GM19035 (cell line): Measurements from ENCODE around the gene OTUB1.
"Not testable (repeated sequence)": the region's sequence is repeated elsewhere in the genome, so short reads cannot be mapped to it uniquely, and the experiment has no call there.

Experiments
- ATAC-seq: cut with Tn5 transposase; IDR thresholded peaks from one replicate; pipeline ENCODE4 v1.9.1; 2021; ENCODE audit not compliant: unreplicated experiment

OTUB1 gene

DNA sequence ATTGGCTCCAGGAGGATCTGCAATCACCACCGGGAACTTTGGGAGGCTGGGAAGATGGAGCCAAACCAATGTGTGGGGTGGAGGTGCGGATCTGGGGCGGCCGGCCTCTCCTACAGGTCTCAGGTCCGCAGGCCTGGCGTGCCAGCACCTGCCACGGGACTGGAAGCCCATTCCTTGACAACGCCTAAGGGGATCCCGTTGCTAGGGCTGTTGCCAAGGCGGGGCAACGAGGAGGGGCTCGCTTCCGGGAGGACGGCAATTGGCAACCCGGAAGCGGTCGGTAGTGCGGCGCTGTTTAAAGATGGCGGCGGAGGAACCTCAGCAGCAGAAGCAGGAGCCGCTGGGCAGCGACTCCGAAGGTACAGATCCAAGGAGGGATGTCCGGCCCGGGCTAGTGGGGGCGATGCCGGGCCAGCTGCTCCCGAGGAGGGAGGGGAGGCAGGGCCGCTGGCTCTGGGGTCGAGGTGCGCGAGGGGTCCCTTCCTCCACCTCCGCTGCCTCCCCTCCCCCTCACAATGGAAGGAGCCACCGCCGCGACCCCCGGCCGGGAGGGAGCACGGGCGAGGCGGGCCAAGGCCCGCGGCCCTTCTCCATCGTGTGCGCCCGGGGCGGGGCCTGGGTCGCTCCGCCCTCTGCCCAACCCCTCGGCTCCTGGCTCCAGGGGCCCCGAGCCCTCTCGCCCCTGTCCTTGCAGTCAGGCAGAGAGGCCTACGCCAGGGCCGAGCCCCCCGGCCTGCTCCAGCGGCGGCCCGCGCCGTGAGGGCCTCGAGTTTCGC, at the start of gene OTUB1:
TSS of gene OTUB1 (plus strand) at position 283 of the 776 bp plus-strand sequence. CDS start at position 302, 19 bp downstream.
- peak; percentile 91 for ATAC-seq

DNA sequence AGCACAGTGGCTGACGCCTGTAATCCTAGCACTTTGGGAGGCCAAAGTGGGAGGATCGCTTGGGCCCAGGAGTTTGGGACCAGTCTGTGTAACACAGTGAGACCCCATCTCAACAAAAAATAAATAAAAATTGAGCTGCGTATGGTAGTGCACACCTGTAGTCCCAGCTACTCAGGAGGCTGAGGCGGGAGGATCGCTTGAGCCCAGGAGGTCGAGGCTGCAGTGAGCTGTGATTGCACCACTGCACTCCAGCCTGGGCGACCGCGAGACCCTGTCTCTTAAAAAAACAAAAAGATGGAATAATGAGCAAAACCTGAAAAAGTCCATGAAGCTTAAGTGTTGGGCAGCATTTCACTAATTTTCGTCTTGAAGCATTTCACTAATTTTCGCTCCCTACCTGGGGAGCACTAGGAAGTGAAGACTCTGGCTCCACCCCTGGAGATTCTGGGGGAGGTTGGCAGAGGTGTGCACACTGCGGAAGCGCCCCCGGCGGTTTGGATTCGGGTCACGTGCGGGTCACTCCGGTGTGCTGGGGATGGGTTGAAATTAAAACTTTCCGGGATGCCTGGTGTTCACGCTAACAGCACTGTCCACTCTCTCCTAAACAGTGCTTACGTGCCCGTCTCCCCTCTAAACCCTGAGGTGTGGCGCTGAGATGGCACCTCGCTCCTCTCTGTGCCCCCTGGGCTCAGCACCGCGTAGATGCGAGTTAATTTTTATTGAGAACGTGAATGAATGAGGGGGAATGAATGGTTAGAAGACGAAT, 48.3 kb upstream of the OTUB1 start:
- ATAC-seq, result peak; percentile 7

GRCh38 chr11:63938479-63939396, 47.5 kb upstream of the OTUB1 start, which contains the start of gene NAA40:
NAA40 (plus strand) TSS chr11:63939002; CDS start chr11:63939097, 95 bp downstream.
- ATAC-seq, result peak; percentile 95

DNA sequence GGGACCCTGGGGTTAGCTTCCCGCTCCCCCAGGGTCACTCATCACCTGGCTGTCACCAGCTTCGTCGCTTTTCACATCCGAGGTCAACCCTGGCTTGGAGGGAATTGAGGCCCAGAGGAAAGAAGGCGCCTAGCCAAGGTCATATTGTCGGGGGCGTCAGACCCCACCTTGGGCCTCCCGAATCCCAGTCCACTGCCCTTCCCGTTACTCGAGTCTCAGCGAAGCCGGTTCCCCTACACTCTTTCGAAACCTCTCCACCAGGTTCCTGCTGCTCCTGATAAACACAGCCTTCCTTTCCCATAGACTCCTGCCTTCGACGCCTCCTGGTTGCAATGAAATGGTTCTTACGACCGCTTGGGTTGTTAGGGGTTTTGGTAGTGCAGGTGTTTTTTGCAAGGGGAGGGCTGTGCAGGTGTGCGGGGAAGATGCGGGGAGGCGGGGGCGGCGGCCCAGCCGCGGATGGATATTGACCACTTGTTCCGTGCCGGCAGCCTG, 46.8 kb upstream of the OTUB1 start:
- ATAC-seq, result no peak

GRCh38 chr11:63940786-63941185, 45.5 kb upstream of the OTUB1 start:
- no peak for ATAC-seq

GRCh38 chr11:63941901-63942300, 44.3 kb upstream of the OTUB1 start:
- ATAC-seq, result no peak

- no peak for ATAC-seq
Observed at GRCh38 chr11:63942803-63943202, 43.4 kb upstream of the OTUB1 start.

DNA sequence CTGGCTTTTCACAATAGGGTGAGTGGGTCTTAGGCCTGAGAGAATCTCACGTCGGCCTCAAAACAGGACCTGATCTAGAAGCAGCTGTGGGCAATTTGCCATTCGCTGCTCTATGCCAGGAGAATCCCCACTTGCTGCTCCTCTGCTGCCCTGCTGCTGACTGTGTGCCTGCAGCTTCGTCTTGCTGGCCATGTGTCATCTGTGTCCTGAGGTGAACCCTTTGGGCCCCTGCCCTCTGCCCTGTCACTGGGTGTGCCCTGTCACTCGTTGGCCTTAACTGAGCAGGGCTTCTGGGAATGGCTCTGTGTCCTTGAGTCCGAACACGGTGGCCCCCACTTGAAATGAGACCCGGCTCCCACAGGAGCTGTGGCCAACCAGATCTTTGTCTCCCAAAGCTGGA, 41.3 kb upstream of the OTUB1 start:
- ATAC-seq, result no peak

- ATAC-seq, result no peak
Observed at GRCh38 chr11:63945477-63946163, 40.6 kb upstream of the OTUB1 start.

- no peak for ATAC-seq
Observed at GRCh38 chr11:63951779-63952536, 34.3 kb upstream of the OTUB1 start.

DNA sequence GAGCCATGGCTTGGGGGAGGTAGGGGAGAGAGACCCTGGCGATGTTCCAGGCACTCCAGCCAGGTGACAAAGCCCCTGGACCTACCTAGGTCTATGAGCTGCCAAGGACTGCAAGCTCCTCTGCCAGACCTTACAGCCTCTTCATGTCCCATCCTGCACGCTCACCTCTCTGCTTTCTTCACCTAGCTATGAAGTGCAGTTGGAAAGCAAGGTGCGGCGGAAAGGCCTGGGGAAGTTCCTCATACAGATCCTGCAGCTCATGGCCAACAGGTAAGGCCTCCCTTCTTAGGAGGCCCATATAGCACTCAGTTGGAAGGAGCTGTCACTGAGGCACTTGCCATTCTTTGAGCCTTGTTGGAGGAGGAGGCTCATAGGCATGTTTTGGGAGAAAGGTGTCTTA, 33.7 kb upstream of the OTUB1 start:
- no peak for ATAC-seq

DNA sequence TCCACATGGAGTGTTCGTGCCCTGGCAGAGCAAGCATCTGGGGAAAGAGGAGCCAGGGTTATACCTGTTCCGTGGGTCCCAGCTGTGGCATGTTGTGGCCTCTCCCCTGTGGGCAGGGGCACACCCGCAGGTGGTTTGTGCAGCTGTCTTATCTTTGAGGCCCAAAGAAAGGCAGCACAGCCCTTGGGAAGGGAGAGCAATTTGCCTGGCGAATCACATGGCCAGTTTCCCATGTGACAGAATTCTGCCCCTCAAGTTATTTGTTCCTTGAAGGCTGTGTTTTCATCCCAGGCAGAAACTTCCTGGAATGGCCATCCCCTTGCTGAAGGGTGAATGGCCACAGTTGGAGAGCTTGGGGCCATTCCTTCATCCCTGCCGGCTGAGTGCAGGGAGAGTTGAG, 28.2 kb upstream of the OTUB1 start:
- no peak for ATAC-seq

DNA sequence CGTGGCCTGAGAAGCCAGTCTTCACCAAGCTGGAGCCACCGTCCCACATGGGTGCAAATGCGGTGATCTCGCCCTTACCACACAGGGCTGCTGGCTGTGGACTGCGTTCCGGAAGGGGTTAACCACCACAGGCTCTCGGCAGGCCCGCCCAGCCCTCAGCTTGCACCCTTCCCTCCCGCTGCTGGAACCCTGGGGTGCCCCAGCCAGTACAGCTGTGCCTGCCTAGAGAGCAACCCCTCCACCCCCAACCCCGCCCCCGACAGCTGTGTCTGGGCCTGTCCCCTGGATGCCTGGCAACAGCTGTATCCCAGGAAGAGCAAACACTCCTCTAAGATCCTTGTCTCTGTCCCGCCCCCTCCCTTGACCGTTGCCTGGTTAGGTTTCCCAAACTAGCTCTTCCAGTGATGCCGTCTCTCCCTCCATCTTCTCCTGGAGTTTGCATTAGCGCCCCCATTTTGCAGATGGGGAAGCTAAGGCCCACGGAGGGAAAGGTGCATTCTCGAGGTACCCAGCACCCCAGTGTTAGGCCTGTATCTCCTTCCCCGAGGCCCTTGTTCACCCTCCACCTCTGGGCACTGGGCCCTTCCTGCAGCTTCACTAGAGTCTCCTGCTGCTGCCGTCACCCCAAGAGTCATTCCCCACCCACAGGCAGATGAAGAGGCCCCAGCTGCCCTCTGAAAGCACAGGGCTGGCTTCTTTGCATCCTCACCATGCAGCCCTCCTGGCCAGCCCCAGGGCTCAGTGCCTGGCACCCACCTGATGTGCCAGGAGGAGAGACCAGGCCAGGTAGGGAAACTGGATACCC, 24.4 kb upstream of the OTUB1 start:
- ATAC-seq, result no peak

GRCh38 chr11:63963895-63964294, 22.3 kb upstream of the OTUB1 start:
- not testable (repeated sequence) for ATAC-seq

DNA sequence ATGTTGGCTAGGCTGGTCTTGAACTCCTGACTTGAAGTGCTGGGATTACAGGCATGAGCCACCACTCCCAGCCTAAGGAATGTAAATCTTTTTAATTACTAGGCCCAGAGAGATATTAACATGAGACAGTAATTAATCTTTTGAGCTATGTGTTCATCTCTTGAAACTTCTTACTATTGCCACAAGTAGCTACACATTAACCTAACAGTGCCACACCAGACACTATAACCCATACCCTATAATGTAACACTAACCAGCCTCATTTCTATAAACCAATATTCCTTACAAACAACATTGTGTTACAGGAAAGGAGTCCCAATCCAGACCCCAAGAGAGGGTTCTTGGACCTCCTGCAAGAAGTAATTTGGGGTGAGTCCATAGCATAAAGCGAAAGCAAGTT, 19.8 kb upstream of the OTUB1 start:
- no peak for ATAC-seq

DNA sequence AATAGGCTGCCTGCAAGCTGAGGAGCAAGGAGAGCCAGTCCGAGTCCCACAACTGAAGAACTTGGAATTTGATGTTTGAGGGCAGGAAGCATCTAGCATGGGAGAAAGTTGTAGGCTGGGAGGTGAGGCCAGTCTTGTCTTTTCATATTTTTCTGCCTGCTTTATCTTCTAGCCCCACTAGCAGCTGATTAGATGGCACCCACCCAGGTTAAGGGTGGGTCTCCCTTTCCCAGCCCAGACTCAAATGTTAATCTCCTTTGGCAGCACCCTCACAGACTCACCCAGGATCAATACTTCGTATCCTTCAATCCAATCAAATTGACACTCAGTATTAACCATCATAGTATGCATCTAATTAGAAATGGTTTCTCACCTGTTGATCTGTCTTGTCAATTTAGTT, 16.8 kb upstream of the OTUB1 start:
- ATAC-seq, result no peak

GRCh38 chr11:63970902-63971301, 15.3 kb upstream of the OTUB1 start:
- ATAC-seq, result no peak

DNA sequence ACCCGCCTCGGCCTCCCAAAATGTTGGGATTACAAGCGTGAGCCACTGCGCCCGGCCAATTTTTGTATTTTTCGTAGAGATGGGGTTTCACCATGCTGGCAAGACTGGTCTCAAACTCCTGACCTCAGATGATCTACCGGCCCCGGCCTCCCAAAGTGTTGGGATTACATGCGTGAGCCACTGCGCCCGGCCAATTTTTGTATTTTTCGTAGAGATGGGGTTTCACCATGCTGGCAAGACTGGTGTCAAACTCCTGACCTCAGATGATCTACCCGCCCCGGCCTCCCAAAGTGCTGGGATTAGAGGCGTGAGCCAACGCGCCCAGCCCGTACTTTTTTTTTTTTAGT, 12.4 kb upstream of the OTUB1 start:
- ATAC-seq, result not testable (repeated sequence)
